ENCODE results near the gene RHBDD1. TPM values are rescaled to one million over a fixed set of nuclear protein-coding genes. Genes with fewer than 3 reads are reported as not detected.
A peak's percentile ranks its signal among the peaks of the same experiment; 100 is the strongest.

The RHBDD1 gene
- total and polyA plus RNA-seq, 9 donors: 11.5 to 95.8 (median 49.5) TPM

DNA sequence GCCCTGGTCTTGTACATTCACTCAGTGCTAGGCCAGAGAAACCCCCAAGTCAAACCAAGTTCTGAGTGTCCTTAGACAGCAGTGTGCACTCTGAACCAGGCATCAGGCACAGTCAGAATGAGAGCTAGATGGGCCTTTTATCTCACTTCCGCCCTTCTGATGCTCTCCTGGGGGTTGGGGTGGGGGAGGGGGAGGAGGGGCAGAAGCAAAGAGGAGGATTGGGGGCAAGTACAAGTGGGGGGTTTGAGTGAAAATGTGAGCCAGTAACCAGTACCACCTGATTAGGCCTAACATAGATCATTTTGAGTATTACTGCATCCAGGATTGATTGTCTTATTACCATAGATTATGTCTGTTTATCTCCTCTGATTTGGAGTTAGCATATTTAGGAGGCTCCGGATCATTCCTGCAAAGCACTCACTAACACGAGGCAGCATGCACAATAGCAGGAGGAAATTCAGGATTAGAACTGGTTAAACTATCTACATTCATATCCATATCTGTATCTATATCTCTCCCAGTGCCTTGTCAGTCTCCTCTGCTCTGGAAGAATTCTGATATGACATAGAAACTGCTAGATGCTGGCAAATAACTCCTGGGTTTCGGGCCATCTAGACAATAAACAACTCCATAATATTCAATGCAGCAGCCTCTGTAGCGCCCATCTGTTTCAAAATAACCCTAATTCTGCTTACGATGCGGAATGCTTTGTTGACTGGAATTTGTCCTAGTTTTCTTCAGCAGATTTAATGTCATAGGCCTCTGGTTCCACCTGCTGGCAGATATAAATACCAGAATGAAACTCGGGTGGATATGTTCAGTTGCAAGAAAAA lies 149.1 kb downstream of the RHBDD1 start:
- intact Hi-C loops (cut with DNase I): loop anchor here (1.0 to 10.0 kb wide), 7 partner anchors 150 to 1318 kb away; partner anchors contain the start of genes RHBDD1 (in 3 of the 4) and IRS1 (in 2 of the 4)
- Histone ChIP-seq H3K27me3 (no peaks in the 10 kb centered on the region), H3K4me1 (ENCODE audit: insufficient read depth) (peaks cover 23% of the 10 kb centered on the region), H3K4me3 (no peak overlapping the region), H3K36me3 (no peaks in the 10 kb centered on the region), H3K9me3 (no peaks in the 10 kb centered on the region), H3K27ac (peak overlapping the region; percentile 23 to 64)
- peak in 4 of 5 donors; percentile 44 to 77 (median 50) for DNase-seq
- 4 to 8% (median 6%) methylated on average over 8 of the region's 8 CpGs for WGBS, 3 donors
- no peak for TF ChIP-seq EP300 (IDR thresholded peaks at IDR 0.05)
- TF ChIP-seq, protein P1, sequence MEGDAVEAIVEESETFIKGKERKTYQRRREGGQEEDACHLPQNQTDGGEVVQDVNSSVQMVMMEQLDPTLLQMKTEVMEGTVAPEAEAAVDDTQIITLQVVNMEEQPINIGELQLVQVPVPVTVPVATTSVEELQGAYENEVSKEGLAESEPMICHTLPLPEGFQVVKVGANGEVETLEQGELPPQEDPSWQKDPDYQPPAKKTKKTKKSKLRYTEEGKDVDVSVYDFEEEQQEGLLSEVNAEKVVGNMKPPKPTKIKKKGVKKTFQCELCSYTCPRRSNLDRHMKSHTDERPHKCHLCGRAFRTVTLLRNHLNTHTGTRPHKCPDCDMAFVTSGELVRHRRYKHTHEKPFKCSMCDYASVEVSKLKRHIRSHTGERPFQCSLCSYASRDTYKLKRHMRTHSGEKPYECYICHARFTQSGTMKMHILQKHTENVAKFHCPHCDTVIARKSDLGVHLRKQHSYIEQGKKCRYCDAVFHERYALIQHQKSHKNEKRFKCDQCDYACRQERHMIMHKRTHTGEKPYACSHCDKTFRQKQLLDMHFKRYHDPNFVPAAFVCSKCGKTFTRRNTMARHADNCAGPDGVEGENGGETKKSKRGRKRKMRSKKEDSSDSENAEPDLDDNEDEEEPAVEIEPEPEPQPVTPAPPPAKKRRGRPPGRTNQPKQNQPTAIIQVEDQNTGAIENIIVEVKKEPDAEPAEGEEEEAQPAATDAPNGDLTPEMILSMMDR (IDR thresholded peaks at IDR 0.05): peak; percentile 65 to 89 (median 67)

DNA sequence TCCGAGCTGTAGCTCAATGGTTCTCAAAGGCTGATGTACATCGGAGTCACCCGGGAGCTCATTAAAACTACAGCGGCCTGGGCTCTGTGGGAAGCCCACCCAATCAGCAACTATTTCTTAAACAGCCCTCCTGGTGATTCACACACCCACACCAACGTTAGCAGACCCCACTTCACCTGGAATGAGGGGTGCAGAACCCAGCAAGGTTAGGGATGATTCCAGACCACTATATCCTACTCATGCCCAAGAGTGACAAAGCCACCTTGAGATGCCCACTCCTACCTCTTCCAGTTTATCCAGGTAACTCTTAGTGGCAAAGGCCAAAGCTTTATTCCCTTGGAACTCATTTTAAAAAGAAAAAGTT lies 149.7 kb downstream of the RHBDD1 start:
- no peaks in the 10 kb centered on the region for H3K27me3 ChIP-seq
- peaks cover 23% of the 10 kb centered on the region for H3K4me1 ChIP-seq (ENCODE audit: insufficient read depth)
- H3K27ac ChIP-seq: no peak overlapping the region
- no peaks in the 10 kb centered on the region for H3K9me3 ChIP-seq
- intact Hi-C loops (cut with DNase I): loop anchor here in 3 of 4 donors (1.0 to 10.0 kb wide), 6 partner anchors 151 to 1316 kb away; partner anchors contain the start of genes RHBDD1 (in 3 of the 3) and IRS1 (in 2 of the 3)
- TF ChIP-seq, protein P1 (IDR thresholded peaks at IDR 0.05): no peak
- TF ChIP-seq POLR2A (IDR thresholded peaks at IDR 0.05) (no peak), EP300 (IDR thresholded peaks at IDR 0.05) (no peak)
- H3K36me3 ChIP-seq: no peaks in the 10 kb centered on the region
- WGBS, 3 donors: 7 to 15% (median 11%) methylated on average over 5 of the region's 5 CpGs
- H3K4me3 ChIP-seq: no peak overlapping the region
- no peak for DNase-seq

DNA sequence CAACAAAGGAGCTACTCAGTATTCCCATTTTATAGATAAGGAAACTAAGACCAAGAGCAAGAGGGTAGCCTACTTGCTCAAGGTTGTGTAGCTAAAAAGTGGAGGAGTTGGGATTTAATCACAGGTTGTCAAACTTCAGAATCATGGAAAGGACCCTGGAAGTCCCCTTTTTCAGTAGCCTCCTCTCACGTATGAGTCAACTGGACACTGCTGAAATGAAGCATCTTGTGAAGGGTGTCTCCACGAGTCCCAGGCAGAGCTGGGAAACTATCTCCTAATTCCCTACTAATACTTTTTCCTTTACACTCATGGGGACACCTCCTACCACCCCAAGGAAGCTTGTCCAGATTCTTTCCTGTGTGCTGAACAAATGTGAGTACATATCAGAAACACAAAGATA lies 155.8 kb downstream of the RHBDD1 start:
- Histone ChIP-seq H3K27me3 (no peaks in the 10 kb centered on the region), H3K9me3 (no peaks in the 10 kb centered on the region), H3K27ac (no peak overlapping the region), H3K4me1 (ENCODE audit: insufficient read depth) (no peaks in the 10 kb centered on the region), H3K36me3 (no peaks in the 10 kb centered on the region), H3K4me3 (no peak overlapping the region)
- DNase-seq: no peak
- TF ChIP-seq EP300 (IDR thresholded peaks at IDR 0.05) (no peak), POLR2A (IDR thresholded peaks at IDR 0.05) (no peak)
- TF ChIP-seq, protein P1 (IDR thresholded peaks at IDR 0.05): no peak
- intact Hi-C loops (cut with DNase I): no loop called here
- 86 to 96% (median 93%) methylated on average over 2 of the region's 2 CpGs for whole genome bisulfite sequencing, 3 donors

DNA sequence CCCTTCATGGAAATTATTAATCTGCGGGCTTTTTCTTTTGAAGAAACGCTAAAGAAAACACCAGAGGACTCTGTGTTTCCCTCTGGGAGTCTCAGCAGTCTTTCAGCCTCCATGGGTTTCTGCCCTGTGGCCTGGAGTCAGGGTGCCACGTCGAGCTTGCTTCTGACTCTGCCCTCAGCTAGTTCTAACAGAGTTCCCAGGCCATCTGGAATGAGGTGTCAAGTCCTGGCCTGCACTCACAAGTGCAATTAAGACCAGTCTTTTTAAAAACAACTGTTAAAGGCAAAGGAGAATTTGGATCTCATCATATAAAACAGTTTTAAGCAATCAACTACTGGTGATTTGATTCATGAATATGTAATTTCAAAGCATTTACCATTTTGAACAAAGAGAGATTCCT lies 157.3 kb downstream of the RHBDD1 start:
- WGBS, 3 donors: 64 to 78% (median 74%) methylated on average over 4 of the region's 4 CpGs
- intact Hi-C loops (cut with DNase I): no loop called here
- H3K9me3 ChIP-seq: no peaks in the 10 kb centered on the region

More for the DNA sequence above, 157.3 kb downstream of the RHBDD1 start:
- TF ChIP-seq EP300 (IDR thresholded peaks at IDR 0.05): no peak
- TF ChIP-seq POLR2A (IDR thresholded peaks at IDR 0.05): no peak
- TF ChIP-seq, protein P1 (IDR thresholded peaks at IDR 0.05): no peak
- no peak overlapping the region for H3K4me3 ChIP-seq
- no peaks in the 10 kb centered on the region for H3K4me1 ChIP-seq (ENCODE audit: insufficient read depth)
- DNase-seq: no peak
- H3K27ac ChIP-seq: no peak overlapping the region
- no peaks in the 10 kb centered on the region for H3K27me3 ChIP-seq
- no peaks in the 10 kb centered on the region for H3K36me3 ChIP-seq
